NB4 (cell line): Measurements from ENCODE around the gene PLEK2.
"Not testable (repeated sequence)": the region's sequence is repeated elsewhere in the genome, so short reads cannot be mapped to it uniquely, and the experiment has no call there.

Experiments used
- DNase-seq: peaks from one replicate; pipeline ENCODE4 v3.0.0; 2010; ENCODE audit warnings: low read depth
- H3K4me3 ChIP-seq: one replicate; pipeline ENCODE4 v1.5.1; 2011; ENCODE audit warnings: mild to moderate bottlenecking, low read depth, low read length, moderate library complexity
- CTCF ChIP-seq: IDR thresholded peaks from one replicate; pipeline ENCODE4 v1.5.1; 2012; ENCODE audit warnings: low read depth, low read length
- MAX ChIP-seq: IDR thresholded peaks from 2 replicates; pipeline ENCODE4 v1.6.1; 2011; ENCODE audit warnings: low read depth, low read length
- MYC ChIP-seq: IDR thresholded peaks from 2 replicates; pipeline ENCODE4 v1.6.1; 2011; ENCODE audit warnings: low read depth, low read length
- POLR2A ChIP-seq: IDR thresholded peaks from 2 replicates; pipeline ENCODE4 v1.6.1; 2011; ENCODE audit warnings: mild to moderate bottlenecking; ENCODE audit not compliant: insufficient read length; ENCODE audit errors: extremely low read depth

The PLEK2 gene

GRCh38 chr14:67420102-67420739 is 8.3 kb upstream of the PLEK2 start:
- peak; percentile 62 for DNase-seq
- no peak overlapping the region for H3K4me3 ChIP-seq
- TF ChIP-seq CTCF, result peak; percentile 73
- no peak for TF ChIP-seq MYC
- no peak for TF ChIP-seq MAX

- DNase-seq, result no peak
- no peak overlapping the region for H3K4me3 ChIP-seq
- no peak for TF ChIP-seq MAX
- no peak for TF ChIP-seq POLR2A
- TF ChIP-seq MYC, result no peak
- TF ChIP-seq CTCF, result no peak
These were observed 6.6 kb upstream of the PLEK2 start for GRCh38 chr14:67418401-67419191.

- H3K4me3 ChIP-seq, result no peak overlapping the region
- TF ChIP-seq MAX, result no peak
- no peak for TF ChIP-seq CTCF
- TF ChIP-seq MYC, result no peak
- TF ChIP-seq POLR2A, result no peak
- no peak for DNase-seq
These were observed 5.7 kb upstream of the PLEK2 start for GRCh38 chr14:67417633-67418032.

GRCh38 chr14:67416810-67417209 is 4.8 kb upstream of the PLEK2 start:
- DNase-seq, result no peak

GRCh38 chr14:67416085-67416484 is 4.1 kb upstream of the PLEK2 start:
- no peak overlapping the region for H3K4me3 ChIP-seq
- no peak for DNase-seq

More at GRCh38 chr14:67416810-67417209, 4.8 kb upstream of the PLEK2 start:
- TF ChIP-seq POLR2A (no peak), CTCF (no peak), MYC (no peak), MAX (no peak)
- H3K4me3 ChIP-seq, result no peak overlapping the region

GRCh38 chr14:67415610-67416009 is 3.6 kb upstream of the PLEK2 start:
- not testable (repeated sequence) for DNase-seq, H3K4me3 ChIP-seq

More at GRCh38 chr14:67416085-67416484, 4.1 kb upstream of the PLEK2 start:
- TF ChIP-seq MAX (no peak), CTCF (no peak), MYC (no peak), POLR2A (no peak)
